ENCODE data around the gene PGM2. TPM values are rescaled to one million over a fixed set of nuclear protein-coding genes. Genes with fewer than 3 reads are reported as not detected.

The PGM2 gene
- total RNA-seq, 1 donor from 2014 or later, result 20.4 TPM

DNA sequence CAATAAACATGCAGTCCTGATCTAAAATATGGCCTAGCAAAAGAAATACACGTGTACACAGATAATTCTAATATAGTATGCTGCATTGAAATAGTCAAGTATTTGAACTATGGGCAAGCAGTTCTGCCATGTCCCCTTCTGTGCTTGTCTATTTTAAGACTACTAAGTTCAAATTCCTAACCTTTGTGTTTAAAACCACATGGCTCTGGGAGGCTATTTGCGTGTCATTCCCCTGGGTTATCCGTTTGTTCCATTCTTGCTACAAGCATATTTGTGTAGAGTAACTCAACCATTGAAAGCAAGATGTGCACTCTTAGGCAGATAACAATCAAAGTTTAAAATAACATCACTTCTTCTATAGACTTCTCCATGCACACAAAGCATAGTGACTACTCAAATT is 39.0 kb downstream of the PGM2 start:
- DNase-seq, result no peak

DNA sequence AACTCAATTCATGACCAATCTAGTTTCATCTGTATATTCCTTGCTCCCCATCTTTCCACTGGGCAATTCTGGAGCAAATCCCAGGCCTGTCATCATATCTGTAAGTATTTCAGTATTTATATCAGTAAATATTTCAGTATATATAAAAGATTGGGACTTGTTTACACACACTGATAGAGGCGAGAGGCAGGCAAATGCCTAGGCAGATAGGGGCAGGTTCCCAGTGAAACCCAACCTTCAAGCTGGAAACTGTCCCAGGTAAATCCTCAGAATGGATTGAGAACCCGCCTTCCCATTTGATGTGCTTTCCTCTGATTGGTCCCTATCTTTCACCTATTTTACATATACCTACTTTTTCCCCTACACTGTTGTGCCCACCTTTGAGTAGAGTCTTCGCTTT is 40.6 kb downstream of the PGM2 start:
- DNase-seq, result no peak

DNA sequence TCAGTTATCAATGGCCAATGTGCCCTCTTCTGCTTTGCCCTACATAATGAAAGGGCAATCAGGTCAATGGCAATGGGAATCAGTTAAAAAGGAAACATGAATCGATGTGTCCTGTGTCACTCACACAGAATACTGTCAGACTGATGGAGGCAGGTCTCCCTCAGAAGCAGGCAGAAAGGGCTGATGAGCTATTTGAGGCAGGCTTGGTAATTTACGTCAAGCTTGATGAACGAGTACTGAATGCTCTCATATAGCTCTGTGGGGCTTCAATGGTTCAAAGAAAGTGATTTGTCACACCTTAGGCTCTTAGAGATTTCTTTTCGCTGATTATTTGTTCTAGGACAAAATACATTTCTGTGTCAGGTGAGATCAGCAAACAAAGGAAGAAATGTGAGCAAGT is 41.8 kb downstream of the PGM2 start:
- no peak for DNase-seq

DNA sequence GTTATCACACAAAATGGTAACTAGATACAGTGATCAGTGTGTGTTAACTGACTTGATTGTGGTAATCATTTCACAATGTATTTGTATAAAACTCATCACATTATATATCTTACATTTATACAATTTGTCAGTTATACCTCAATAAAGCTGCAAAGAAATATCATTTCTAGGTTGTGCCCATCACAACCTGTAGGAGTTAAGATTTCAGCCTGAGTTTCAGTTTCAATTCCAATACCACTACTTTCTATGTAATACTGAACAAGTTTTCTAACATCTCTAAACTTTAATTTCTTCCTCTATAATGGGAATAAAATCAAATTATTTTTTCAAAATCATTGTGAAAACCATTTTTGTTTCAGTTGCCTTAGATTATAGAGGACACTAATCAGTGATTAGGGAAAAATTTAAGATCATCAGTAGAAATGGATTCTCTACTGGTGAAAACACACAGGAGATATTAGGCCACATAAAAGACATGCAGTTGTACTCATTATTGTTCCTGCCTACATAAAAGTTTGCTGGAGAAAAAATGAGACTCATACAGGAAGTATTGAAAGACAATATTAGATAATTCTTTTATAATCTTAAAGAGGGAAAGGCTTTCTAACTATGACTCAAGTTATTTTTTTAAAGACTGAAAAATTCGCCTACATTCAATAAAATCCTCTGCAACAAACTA is 46.0 kb downstream of the PGM2 start:
- no peak for DNase-seq

DNA sequence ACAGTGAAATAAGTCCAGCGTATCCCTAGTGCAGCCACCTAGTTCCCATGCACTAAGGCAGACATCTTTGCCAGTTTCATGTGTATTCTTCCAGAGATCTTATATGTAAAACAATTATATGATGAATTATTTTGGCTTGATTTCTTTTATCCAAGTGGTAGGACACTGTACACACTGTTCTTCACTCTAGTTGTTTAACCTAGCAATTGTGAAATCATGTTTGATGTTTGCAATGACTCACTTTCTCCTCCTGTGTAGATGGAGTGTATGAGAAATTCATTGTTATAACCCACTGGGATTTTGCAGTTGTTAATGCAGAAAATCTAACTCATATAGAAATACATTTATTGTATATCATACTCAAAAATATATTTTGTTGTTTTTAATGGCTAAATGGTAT is 46.9 kb downstream of the PGM2 start:
- DNase-seq, result no peak

DNA sequence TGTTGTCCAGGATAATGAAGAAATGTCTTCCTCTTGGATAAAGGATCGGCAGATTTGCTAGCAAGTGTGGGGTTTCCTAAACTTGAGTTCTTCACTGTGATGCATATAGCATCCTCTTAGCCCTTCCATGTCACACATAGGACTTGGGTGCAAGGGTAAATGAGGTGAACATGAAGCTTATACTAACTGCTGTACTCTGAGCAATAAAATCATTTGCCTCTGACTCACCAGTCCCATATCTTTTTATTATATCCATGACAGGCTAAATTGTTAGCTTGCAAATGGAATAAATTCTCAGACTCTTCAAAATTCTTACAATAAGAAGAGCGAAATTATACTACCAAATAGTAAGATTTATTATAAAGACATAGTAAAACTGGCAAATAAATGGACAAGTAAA is 49.7 kb downstream of the PGM2 start:
- DNase-seq, result no peak

DNA sequence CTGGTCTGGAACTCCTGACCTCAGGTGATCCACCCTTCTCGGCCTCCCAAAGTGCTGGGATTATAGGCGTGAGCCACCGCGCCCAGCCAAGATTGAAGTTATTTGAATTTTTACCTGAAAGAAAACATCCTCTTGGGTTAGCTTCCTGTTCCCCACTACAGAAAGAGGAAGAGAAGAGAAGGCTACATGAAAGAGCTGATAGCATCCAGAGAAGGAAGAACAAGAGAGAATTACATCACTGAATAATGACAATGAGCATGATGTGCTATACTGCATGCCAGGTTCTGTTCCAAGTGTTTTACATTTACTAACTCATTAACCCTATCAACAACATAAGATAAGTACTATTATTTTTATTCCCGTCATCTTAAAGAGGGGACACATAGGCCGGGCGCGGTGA is 52.9 kb downstream of the PGM2 start:
- no peak for DNase-seq

DNA sequence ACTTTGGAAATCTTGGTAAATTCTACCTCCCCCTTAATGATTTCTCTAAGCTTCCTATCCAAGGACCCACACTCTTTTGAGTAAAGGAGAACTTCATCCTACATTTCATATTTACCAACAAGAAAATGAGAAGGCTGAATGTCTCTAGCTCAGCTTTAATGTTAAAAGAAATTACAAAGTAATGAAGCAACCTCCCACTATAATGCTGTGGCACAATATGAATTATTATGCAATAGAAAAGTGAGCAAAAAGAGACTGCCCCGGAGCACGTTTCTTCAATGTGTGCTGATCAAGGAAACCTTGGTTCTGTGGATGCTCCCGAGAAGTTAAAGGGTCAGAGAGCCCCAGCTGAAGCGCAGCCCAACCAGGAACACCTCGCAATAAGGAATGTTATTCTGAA is 55.3 kb downstream of the PGM2 start:
- no peak for DNase-seq

DNA sequence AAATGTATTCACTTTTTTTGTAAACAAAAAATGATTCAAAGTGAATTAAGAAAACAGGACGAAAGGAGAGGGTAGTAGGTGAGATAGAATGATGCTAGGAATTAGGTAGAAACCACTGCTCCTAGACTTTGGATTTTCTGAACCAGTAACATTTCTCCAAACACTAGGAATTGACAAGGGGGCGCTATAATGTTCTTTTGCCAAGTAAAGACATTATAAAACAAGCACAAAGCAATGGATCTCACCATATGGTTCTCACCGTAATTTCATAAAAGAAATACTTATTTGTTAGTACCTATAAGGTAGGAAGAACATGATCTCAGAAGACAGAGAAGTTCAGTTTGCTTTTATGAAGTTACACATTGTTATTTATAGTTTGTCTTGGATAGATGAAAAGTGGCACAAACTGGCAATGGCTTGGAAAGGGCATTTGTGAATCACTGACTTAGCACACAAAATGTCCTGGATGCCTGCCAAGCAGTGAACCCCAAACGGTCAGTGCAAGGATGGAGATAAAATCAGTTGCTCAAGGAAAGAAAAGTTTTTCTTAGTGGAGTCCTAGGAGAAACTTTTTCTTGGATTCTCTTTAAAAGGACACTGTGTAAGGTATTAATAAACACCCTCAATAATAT is 56.3 kb downstream of the PGM2 start:
- DNase-seq, result no peak

DNA sequence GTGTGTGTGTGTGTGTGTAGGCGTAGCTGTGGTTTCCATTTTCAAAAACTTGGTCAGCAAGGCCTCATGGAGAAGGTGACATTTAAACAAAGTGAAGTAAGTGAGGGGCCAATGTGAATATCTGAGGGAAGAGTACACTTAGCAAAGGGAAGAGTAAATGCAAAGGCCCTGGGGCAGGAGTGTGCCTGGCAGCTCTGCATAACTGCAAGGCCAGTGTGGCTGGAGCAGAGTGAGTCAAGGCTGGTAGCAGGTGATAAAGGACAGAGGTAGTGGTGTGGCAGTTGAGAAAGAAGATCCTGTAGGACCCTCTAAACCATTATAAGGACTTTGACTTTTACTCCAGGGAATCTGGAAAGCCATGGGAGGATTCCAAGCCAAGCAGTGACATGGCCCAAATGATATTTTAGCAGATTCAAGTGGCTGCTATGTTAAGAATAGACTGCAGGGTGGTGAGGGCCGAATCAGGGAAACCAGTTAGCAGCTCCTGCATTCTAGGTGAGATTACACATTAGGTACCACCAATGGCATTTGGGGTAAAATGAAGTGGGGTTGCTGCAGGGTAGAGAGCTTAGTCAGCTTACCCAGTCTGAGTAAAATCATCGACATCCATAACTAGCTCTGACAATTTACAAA is 58.5 kb downstream of the PGM2 start:
- no peak for DNase-seq

DNA sequence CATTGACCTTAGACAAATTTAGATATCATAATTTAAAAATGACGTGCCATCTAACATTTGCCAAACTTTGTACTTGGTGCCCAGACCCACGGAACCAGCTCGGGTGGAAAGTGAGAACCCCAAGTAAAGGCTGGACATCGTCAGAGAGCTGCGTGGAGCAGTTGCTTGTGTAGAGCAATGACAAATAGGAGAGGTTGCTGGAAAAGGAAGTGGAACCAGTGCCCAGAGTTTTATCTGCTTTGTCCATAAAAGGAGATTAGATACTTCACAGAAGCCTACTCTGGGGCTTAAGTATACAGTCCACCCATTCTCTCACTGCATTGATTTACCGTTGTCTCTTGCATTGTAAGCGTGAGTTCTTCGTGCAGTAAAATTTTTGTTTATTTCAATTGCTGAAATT is 59.0 kb downstream of the PGM2 start:
- no peak for DNase-seq

DNA sequence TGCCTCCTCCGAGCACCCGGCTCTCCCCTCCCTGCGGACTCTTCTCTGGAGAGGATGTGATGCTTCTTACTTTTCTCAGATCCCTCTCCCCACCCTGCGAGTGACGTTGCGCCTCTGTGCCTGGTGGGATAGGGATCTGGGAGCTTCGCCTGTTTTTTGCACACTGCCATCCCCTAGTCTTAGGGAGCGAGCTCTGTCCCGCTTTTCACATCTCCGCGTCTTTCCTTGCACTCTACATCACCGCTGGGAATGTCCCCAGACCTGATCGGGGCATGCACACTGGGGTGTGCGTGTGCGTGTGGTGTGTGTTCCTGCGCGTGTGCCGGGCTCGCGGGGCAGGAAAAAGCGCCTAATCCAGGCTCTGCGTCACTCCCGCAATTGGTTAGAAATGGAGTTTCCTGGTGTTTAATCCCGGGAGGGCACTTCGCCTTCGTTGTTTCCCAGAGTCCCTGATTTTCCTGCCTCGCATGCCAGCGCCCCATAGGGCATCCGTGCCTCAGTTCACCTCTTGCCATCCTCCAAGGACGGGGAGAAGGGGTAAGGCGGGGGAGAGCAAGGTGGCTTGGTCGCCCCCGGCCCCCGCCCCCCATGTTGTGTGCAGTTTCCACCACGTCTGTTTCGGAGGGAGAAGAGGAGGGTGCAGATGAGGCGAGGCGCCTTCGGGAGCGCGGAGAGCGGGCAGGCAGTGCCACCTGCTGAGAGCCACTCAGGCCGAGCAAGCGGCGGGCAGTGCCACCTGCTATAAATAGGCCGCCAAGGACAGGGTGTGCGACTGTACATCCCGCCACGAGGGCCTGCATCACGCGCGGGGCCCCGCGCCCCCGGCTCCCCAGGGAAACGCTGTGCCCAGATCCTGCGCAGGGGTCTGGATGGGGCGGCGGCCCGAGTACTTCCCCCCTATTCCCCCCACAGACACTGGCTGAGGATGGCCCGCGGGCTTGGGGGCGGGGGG is 63.6 kb downstream of the PGM2 start:
- DNase-seq, result peak; percentile 65

DNA sequence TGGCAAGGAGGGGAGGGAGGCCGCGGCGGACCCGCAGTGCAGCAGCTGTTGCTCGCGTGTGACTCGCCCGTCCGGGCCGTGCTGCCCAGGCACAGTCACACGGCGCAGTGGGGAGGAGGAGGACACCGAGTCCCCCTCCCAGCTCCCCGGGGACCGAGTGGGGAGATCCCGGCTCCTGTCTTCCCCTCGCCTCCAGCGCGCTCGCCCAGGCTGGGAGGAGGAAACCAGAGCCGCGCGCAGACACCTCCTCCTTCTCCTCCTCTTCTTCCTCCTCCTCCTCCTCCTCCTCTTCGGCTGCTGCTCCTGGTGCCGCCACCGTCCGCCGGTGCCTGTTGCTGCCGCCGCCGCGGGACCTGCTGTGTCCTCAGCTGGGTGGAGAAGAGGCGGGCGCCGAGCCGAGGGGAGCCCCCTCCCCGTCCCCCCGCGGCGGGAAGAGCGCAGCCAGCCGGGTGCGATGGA is 64.3 kb downstream of the PGM2 start, which contains the start of gene TBC1D1:
TSS of gene TBC1D1 (plus strand) at position 284 of the 459 bp plus-strand sequence. CDS start 11,012 bp downstream, outside the sequence.
- DNase-seq, result peak; percentile 55

DNA sequence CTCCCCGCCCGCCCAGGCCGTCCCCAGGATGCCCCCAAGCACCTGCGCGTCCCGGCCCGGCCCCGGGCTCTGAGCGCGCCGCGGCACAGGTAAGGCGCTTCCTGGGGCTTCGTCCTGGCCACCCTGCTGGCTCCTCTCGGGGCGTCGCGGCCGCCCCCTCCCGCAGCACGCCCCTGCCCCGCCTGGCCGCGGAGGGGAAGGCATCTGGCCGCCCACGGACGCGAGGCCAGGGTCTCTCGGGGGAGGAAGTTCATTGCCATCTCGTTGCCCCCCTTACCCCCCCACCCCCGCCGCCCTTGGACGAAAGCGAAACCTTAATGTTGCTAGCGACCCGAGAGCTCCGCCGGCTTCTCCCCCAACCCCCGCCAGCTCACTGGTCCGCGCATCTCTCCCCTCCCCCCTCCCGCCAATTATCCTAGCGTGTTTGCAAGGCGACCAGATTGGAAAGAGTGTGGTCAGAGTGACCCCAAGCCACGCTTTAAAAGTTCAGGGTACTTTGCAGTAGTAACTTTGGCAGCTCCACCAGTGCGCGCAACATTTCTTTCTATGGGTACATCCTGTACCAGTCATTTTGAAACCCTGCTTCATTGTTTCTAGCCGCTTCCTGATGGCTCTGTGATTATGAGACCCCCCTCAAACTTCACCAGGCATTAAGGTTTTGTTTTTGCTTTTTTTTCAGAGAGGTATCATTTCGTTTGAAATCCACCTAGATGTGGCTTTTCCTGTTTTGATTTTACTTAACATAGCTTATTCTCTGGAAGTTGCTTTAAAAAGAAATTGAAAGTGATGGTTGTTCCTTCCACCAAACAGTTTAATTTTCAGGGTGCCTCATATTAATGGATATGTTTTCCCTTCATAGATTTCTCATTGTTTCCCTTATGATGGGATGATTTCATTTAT is 65.0 kb downstream of the PGM2 start:
- peak; percentile 11 for DNase-seq

DNA sequence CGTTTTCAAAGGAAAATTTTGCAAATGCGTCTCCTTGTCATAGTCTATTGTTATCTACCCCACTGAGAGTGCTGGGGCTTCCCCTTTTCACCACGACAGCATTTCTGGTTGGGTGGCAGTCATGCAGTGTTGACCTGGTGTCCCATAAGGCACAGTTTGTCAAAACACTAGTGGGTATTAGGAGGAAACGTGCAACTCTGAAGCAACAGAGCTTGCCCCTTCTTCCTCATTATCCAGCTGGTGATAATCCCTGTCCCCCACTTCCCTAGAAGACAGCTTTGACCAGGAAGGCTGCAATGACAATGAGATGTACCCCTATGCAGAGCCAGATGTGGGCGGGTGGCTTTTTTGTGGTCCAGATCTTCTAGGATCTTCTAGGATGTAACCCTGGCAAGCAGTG is 66.2 kb downstream of the PGM2 start:
- no peak for DNase-seq

DNA sequence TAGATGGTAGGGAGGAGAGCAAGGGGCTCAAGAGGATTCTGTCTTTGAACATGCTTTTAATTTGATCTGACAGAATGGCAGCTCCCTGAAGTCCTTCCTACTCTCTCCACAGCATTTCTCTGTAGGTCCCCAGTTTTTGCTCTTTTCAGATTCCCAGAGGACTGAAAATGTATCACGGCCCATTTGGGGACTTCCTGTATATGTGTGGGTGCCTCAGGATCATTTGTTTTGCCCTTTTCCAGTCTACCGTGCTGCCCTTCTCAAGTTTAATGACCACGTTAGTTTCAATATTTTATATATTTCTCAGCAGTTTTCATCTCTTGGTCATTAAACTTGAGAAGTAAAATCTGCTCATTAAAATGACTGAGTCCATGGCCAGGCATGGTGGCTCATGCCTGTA is 66.7 kb downstream of the PGM2 start:
- DNase-seq, result no peak

DNA sequence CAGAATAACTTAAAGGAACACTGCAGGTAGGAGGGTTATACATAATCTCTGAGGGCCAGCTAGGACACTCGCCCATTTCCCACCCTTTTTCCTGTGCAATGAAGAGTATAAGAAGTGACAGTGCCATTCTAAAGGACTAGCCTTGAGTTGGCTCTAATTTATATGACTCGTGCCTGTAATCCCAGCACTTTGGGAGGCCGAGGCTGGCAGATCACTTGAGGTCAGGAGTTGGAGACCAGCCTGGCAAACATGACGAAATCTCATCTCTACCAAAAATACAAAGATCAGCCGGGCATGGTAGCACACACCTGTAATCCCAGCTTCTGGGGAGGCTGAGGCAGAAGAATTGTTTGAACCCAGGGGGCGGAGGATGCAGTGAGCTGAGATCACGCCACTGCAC is 68.8 kb downstream of the PGM2 start:
- no peak for DNase-seq

DNA sequence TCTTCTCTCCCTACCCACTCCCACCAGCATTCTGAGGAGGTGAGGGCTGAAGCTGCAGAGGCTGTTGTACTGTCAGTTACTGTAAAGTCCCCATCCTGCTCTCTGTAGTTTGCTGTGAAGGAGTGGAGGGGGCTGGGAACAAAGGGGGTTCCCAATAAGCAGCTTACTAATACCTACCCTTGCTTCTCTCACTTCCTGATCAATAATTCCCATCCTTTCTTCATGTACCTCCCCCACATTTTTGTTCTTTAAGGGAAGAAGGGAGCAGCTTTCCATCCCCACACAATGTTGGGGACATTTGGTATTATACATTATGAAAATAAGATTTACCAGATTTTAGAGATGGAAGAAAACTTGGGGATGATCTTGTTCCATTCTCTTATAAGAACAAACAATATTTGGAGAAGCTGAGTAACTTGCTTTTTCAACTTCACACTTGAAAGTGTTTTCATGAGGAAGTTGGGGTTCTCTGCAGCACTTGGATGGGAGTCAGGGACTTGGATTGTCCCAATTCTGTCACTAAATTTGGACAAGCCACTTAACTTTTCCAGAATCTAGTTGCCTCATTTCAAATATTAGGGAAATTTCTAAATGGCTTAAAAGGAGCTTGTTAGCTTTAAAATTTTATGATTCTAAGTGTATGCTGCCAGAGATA is 69.8 kb downstream of the PGM2 start:
- DNase-seq, result no peak

DNA sequence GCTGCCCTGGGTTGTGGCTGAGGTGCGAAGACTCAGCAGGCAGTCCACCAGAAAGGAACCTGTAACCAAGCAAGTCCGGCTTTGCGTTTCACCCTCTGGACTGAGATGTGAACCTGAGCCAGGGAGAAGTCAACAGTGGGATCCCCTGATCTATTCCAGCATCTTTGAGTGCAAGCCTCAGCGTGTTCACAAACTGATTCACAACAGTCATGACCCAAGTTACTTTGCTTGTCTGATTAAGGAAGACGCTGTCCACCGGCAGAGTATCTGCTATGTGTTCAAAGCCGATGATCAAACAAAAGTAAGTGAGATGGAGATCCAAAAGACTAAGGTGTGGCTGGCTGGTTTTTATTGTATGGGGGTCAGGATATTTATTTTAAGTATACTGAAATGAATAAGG is 75.7 kb downstream of the PGM2 start:
- DNase-seq, result no peak

DNA sequence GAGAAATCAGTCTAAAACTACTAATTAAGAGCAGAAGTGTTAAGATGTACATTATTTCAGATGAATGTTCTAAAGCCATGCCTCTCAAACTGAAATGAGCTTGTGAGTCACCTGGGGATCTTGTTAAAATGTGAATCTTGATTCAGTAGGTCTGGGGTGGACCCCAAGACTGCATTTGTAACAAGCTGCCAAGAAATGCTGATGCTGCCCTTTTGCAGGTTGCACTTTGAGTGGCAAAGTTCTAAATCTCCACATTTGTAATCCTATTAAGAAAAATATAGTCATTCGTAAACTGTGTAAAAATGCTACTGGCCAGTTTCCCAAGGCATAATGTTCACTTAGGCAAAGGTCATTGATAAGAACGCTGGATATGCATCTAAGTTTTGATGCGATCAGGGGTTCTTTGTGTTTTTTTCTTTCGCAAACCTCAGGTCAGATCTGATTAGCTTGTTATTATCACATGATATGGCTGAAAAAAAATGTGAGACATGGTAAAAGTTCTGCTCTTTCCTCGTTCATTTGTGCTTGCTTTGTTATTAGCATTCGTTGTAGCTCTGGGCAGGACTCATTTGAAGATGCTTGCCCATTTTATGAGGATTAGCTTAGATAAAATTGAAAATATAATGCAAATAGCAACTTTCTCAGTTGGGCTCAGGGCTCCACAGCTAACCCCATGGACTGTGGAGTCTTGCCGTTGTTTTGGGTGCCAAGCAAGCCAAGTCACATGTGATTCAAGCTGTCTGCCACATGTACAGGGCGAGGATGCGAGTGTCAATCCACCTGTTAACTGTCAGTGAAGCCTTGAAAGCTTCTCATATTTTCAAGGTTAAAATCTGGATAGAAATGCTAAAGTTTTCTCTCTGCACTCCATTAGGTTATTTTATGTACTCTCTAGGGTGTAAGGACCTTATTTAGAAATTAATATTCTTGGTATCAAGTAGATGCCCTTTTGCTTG is 76.5 kb downstream of the PGM2 start:
- DNase-seq, result no peak

Measured in occipital lobe (tissue), 2 donors.